Nucleus accumbens (tissue), 56 donors: ENCODE data around the gene CFHR4.
A peak's percentile ranks its signal among the peaks of the same experiment; 100 is the strongest.
"Not testable (repeated sequence)": the region's sequence is repeated elsewhere in the genome, so short reads cannot be mapped to it uniquely, and the experiment has no call there.

Experiments used
- DNase-seq, 56 donors: peaks; one replicate each; lab custom pipeline; 2025; lab: John Stamatoyannopoulos, UW

CFHR4 gene

DNA sequence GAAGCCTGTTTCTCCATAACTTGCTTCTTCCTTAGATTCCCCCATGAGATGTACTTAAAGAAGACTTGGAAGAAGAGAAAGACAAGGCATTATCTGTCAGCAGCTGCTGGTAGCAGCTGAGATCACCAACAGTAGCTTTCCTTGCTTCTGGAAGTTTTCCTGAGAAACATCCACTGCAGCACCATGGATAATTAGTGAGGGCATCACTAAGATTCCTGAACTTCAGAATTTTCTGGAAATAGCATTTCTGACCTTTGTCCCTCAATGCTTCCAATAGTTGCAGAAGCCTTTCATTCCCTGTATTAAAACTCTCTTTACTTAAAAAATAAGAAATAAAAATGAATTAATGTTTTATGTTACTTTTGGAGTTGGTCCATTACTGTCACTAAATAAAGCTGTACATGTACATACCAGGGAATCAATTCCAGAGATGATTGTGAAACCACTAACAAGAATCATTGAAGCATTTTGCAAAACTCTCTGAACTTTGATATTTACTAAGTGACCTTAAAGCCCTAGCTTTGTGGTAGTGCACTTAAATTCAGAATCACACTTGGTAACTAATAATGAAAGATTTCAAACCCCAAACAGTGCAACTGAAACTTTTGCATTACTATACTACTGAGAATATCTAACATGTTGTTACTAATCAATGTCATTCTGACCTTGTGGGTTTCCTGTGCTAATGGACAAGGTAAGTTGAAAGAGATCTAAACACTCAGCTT lies at the start of gene CFHR4:
TSS of gene CFHR4 (plus strand) at position 538 of the 725 bp plus-strand sequence. CDS start at position 637, 99 bp downstream.
- no peak for DNase-seq

DNA sequence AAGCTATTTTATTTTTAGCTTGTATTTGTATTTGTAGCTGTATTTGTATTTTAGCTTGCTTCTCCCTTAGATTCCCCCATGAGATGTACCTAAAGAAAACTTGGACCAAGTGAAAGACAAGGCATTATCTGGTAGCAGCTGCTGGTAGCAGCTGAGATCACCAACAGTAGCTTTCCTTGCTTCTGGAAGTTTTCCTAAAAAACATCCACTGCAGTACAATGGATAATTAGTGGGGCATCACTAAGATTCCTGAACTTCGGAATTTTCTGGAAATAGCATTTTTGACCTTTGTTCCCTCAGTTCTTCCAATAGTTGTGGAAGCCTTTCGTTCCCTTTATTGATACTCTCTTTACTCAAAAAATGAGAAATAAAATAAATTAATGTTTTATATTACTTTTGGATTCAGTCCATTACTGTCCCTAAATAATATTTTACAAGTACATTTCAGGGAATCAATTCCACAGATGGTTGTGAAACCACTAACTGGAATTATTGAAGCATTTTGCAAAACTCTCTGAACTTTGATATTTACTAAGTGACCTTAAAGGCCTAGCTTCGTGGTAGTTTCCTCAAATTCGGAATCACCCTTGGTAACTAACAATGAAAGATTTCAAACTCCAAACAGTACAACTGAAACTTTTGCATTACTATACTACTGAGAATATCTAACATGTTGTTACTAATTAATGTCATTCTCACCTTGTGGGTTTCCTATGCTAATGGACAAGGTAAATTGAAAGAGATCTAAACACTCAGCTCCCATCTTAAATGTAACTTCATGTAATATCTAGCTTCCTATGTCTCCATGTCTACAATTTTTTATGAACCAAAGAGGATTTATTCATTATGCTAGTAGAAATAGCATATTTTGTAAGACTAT lies 38.0 kb upstream of the CFHR4 start:
- DNase-seq, result not testable (repeated sequence)

GRCh38 chr1:196856053-196856452 lies 31.8 kb upstream of the CFHR4 start:
- DNase-seq, result no peak

GRCh38 chr1:196857188-196857587 lies 30.7 kb upstream of the CFHR4 start:
- no peak for DNase-seq

GRCh38 chr1:196858811-196859210 lies 29.0 kb upstream of the CFHR4 start:
- DNase-seq, result no peak

DNA sequence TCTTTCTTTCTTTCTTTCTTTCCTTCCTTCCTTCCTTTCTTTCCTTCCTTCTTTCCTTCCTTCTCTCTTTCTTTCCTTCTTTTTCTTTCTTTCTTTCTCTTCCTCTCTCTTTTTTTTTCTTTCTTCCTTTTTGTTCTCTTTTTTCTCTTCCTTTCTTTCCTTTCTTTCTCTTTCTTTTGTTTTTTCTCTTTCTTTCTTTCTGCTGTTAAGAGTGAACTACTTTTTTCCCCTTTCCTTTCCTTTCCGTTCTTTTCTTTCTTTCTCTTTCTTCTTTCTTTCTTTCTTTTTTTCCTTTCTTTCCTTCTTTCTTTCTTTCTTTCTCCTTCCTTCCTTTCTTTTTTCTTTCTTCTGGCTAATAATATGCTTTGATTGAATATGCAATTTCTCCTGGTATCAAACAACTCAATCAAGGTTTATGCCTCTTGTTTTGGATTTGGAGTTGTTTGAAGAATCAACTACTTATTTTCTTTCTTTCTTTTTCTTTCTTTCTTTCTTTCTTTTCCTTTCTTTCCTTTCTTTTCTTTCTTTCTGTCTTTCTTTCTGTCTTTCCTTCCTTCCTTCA lies 27.4 kb upstream of the CFHR4 start:
- no peak for DNase-seq

GRCh38 chr1:196861429-196861828 lies 26.4 kb upstream of the CFHR4 start:
- no peak for DNase-seq

DNA sequence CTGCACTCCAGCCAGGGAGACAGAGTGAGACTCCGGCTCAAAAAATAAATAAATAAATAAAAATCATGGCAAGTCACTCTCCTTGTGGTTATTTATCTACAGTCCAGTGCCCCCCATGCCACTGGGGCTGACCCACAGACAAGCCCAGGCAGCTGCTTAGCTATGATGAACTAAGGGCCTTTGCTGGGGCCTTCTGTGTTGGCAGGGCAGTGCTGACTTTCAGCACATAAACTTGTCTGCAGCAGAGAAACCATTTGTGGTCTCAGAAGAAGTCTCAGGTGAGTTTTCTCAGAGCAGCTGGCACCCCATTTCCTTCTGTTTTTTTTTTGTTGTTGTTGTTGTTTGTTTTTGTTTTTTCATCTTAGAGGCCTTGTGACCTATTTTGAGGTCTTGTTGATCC lies 20.9 kb upstream of the CFHR4 start:
- DNase-seq, result no peak

- no peak for DNase-seq
Observed at GRCh38 chr1:196873385-196873784, 14.5 kb upstream of the CFHR4 start.

DNA sequence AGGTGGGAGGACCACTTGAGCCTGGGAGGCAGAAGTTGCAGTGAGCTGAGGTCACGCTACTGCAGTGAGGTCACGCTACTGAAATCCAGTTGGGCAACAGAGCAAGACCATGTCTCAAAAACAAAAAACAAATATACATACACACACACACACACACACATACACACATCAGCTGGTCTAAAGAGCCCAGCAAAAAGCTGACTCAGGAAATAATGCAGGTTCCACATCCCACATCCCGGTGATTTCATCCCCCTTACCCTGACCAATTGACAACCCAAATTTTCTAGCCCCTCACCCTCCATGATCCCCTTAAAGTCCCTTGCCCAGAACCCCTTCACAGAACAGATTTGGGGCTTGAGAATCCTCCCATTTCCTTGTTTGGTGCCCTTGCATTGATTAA lies 11.9 kb upstream of the CFHR4 start:
- DNase-seq, result no peak

DNA sequence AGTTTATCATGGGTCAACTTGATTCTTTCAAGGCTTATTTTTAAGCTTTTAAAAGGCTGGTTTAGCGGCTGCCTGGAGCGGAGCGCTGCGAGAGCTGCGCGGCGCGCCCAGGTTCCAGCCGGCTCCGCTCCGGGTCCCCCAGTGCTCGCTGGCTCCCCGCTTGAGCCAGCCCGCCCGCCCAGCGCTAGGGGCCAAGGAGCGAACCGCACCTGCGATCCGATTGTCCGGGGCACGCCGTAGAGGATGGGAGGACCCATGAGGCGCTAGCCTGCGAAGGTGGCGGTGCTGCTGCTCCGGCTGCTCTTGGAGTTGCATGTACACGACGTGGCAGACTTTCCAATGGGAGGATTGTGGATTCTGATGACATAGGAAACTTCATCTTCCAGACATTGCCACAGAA lies 9.9 kb upstream of the CFHR4 start:
- DNase-seq, result peak in 5 of 56 donors; percentile 1 to 12 (median 3)

GRCh38 chr1:196886560-196886959 lies 1.3 kb upstream of the CFHR4 start:
- not testable (repeated sequence) for DNase-seq

- no peak for DNase-seq
Observed at GRCh38 chr1:196890668-196891067, 2.8 kb downstream of the CFHR4 start.

DNA sequence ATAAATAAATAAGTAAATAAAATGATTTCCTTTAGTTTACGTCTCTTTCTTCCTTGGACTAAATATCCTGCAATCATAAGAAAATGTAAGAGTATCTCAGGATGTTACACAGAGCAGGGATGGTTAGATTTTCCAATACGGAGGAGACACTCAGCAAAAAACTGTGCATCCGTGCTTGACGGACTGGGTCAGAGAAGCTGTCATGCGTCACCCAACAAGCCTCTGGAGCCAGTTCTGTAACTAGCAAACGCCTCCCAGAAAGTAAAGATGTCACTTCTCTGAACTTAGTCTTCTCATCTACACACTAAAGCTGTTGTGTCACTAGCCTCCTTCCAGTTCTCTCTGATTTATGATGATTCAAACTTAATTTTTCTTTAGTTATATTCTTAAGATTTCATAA lies 3.4 kb downstream of the CFHR4 start:
- DNase-seq, result no peak

- DNase-seq, result no peak
Observed at GRCh38 chr1:196896355-196896754, 8.5 kb downstream of the CFHR4 start.

DNA sequence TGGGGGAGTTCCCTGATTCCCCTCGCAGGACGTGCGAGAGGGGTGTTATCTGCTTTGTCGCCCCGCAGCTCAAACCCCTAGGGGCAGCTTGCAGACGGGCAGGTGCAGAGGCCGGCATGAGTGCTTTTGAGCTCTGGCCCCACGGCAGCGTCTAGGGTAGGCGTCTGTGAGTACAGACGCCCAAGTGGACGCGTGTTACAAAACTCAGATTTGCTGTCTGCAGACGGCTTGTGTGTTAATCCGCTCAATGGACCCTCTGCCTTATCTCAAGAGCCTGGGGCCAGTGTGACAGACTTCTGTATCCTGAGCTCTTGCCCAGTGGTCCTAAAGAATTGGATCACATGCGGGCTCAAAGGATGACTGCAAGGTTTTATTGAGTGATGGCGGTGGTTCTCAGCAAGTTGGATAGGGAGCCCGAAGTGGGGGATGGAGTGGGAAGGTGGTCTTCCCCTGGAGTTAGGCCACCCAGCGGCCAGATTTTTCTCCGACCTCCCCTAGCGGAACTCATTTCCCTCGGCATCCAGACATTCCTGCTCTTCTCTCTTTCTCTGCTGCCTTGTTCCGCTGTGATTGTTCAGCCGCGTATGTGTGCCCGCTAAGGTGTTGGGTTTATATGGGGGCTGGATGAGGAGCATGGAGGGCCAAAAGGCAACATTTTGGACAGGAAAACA lies 9.4 kb downstream of the CFHR4 start:
- DNase-seq, result no peak

GRCh38 chr1:196902344-196902743 lies 14.5 kb downstream of the CFHR4 start:
- no peak for DNase-seq

DNA sequence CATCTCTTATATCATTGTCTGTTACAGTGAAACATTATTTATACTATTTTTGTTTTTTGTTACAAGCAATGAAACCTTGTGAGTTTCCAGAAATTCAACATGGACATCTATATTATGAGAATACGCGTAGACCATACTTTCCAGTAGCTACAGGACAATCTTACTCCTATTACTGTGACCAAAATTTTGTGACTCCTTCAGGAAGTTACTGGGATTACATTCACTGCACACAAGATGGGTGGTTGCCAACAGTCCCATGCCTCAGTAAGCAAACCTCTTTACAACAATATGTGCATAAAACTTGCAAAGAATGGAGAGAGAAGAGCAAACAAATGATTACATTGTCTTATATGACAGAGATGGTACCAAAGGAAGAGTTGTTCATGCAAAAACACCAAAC lies 22.4 kb downstream of the CFHR4 start:
- no peak for DNase-seq

- not testable (repeated sequence) for DNase-seq
Observed at GRCh38 chr1:196912283-196912682, 24.4 kb downstream of the CFHR4 start.

- DNase-seq, result not testable (repeated sequence)
Observed at GRCh38 chr1:196926839-196927238, 39.0 kb downstream of the CFHR4 start.

GRCh38 chr1:196932853-196933252 lies 45.0 kb downstream of the CFHR4 start:
- DNase-seq, result not testable (repeated sequence)
